Measurements from ENCODE around the gene PAM. TPM values are rescaled to one million over a fixed set of nuclear protein-coding genes. Genes with fewer than 3 reads are reported as not detected.

PAM gene
- total RNA-seq, 2 experiments from 2014 or later, result 15.1 to 16.1 TPM

GRCh38 chr5:102910240-102911226 is 155.4 kb downstream of the PAM start:
- no peak overlapping the region for H3K4me3 Mint-ChIP-seq
- ChIA-PET POLR2A (no interaction called here), CTCF (no interaction called here)
- no peak overlapping the region for H3K27ac ChIP-seq (ENCODE audit: low read depth in 1 of 2, low read length in 2 of 2)
- H3K27me3 Mint-ChIP-seq, result no peaks in the 10 kb centered on the region
- DNase-seq, result no peak
- no peak for TF ChIP-seq CTCF (IDR thresholded peaks at IDR 0.05)
- H3K4me1 Mint-ChIP-seq (ENCODE audit: low read depth), result no peaks in the 10 kb centered on the region
- peaks cover 6% of the 10 kb centered on the region for H3K36me3 Mint-ChIP-seq (ENCODE audit: low read depth)
- H3K27me3 ChIP-seq (ENCODE audit: control insufficient read depth in 1 of 2, insufficient read depth in 2 of 2, low read length in 2 of 2), result no peaks in the 10 kb centered on the region
- no peak overlapping the region for H3K27ac Mint-ChIP-seq
- no peaks in the 10 kb centered on the region for H3K4me1 ChIP-seq (ENCODE audit: insufficient read depth, low read length)
- H3K36me3 ChIP-seq (ENCODE audit: insufficient read depth, low read length), result peaks cover 6% of the 10 kb centered on the region
- H3K9me3 ChIP-seq (ENCODE audit: control insufficient read depth in 1 of 2, insufficient read depth in 1 of 2, low read length in 2 of 2), result no peaks in the 10 kb centered on the region
- H3K4me3 ChIP-seq (ENCODE audit: low read length), result no peak overlapping the region
- intact Hi-C loops (cut with DNase I, micrococcal nuclease), result no loop called here
- ATAC-seq (ENCODE audit: poor library complexity), result no peak
- no peaks in the 10 kb centered on the region for H3K9me3 Mint-ChIP-seq

DNA sequence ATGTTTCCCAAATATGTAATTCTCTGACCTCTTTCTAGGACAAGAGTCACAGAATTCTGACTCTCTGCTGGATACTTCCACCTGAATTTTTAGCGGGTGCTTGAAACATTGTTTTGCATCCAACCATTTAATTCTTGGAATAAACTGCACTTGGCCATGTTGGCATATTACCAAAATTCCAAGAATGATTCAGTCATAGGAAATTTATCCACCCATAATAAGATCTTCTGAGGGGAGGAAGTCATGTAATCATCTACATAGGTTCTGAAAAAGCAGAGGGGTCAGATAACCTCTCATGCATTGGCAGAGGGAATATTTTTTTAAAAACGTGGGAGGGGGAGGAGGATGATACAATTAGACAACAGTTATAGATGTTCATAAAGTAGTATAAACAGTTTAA is 156.9 kb downstream of the PAM start:
- DNase-seq (no peak), ATAC-seq (ENCODE audit: poor library complexity) (no peak)
- intact Hi-C loops (cut with DNase I, micrococcal nuclease), result no loop called here
- Histone ChIP-seq H3K27me3 (ENCODE audit: control insufficient read depth in 1 of 2, insufficient read depth in 2 of 2, low read length in 2 of 2) (no peaks in the 10 kb centered on the region), H3K9me3 (ENCODE audit: control insufficient read depth in 1 of 2, insufficient read depth in 1 of 2, low read length in 2 of 2) (no peaks in the 10 kb centered on the region), H3K4me3 (ENCODE audit: low read length) (no peak overlapping the region), H3K4me1 (ENCODE audit: insufficient read depth, low read length) (no peaks in the 10 kb centered on the region), H3K36me3 (ENCODE audit: insufficient read depth, low read length) (peaks cover 6% of the 10 kb centered on the region), H3K27ac (ENCODE audit: low read depth in 1 of 2, low read length in 2 of 2) (no peak overlapping the region)
- no peak for TF ChIP-seq CTCF (IDR thresholded peaks at IDR 0.05)
- Mint-ChIP-seq H3K9me3 (no peaks in the 10 kb centered on the region), H3K4me3 (no peak overlapping the region), H3K36me3 (ENCODE audit: low read depth) (no peaks in the 10 kb centered on the region), H3K4me1 (ENCODE audit: low read depth) (no peaks in the 10 kb centered on the region), H3K27me3 (no peaks in the 10 kb centered on the region), H3K27ac (no peak overlapping the region)
- POLR2A ChIA-PET, result no interaction called here
- CTCF ChIA-PET, result no interaction called here

- Histone ChIP-seq H3K4me1 (ENCODE audit: insufficient read depth, low read length) (no peaks in the 10 kb centered on the region), H3K9me3 (ENCODE audit: control insufficient read depth in 1 of 2, insufficient read depth in 1 of 2, low read length in 2 of 2) (no peaks in the 10 kb centered on the region), H3K27me3 (ENCODE audit: control insufficient read depth in 1 of 2, insufficient read depth in 2 of 2, low read length in 2 of 2) (no peaks in the 10 kb centered on the region), H3K36me3 (ENCODE audit: insufficient read depth, low read length) (peaks cover 6% of the 10 kb centered on the region), H3K27ac (ENCODE audit: low read depth in 1 of 2, low read length in 2 of 2) (no peak overlapping the region), H3K4me3 (ENCODE audit: low read length) (no peak overlapping the region)
- no peak for TF ChIP-seq CTCF (IDR thresholded peaks at IDR 0.05)
- H3K9me3 Mint-ChIP-seq, result no peaks in the 10 kb centered on the region
- no peak overlapping the region for H3K4me3 Mint-ChIP-seq
- ChIA-PET CTCF (interaction anchor here (0.6 kb wide), 1 partner anchor 9 kb away, joined by 4 read pairs; no protein-coding TSS in a partner anchor), POLR2A (no interaction called here)
- no peaks in the 10 kb centered on the region for H3K36me3 Mint-ChIP-seq (ENCODE audit: low read depth)
- H3K27ac Mint-ChIP-seq, result no peak overlapping the region
- DNase-seq, result no peak
- intact Hi-C loops (cut with DNase I, micrococcal nuclease), result no loop called here
- ATAC-seq (ENCODE audit: poor library complexity), result no peak
- H3K4me1 Mint-ChIP-seq (ENCODE audit: low read depth), result no peaks in the 10 kb centered on the region
- H3K27me3 Mint-ChIP-seq, result no peaks in the 10 kb centered on the region
Measured at GRCh38 chr5:102916109-102916508, 161.0 kb downstream of the PAM start.

All from CD4-positive, alpha-beta T cell (primary cell).